Activated naive CD4-positive, alpha-beta T cell (primary cell): Measurements from ENCODE around the gene SSBP3.

ENCODE experiments used
- DNase-seq, 4 experiments: peaks; one replicate each; lab custom pipeline; 2025; lab: John Stamatoyannopoulos, UW

Gene SSBP3

DNA sequence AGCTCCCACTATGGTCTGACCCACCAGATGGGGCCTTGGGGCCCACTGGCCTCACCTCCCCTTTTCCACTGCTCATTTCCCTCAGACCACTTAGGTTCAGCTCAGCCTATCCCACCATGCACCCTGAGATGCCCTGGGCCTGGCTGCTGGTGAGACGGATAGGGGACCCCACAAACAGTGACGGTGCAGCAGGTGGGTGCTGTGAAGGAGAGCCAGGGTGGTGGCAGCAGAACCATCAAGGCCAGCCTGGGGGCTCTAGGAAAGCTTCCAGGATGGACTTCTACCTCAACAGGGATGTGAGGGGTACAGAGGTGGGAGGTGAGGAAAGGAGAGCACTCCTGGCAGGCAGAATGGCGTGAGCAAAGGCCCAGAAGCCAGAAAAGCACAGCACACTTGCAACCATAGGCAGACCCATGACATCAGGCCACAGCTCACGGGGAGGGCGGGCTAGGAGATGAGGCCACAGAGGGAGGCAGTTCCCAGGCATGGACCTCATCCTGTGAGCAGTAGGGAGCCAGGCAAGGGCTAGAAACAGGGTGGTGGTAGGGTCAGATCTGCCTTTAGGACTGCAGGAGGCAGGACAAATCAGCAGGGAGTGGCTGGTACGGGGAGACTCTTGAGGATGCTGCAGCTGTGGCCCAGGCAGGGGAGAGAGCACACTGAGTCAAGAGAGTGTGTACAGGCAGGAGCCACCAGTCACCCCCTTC is 229.4 kb downstream of the SSBP3 start:
- DNase-seq, result no peak
